Activated T-helper 2 cell treated with anti-CD3 and anti-CD28 coated beads, Interferon-gamma antibody, Interleukin-2, Interleukin-4, amounts not matched to agents 10 μg/mL and 5 μg/mL and 100 μg/mL, durations not matched to agents 14 hours and 24 hours and 36 hours (primary cell): Measurements from ENCODE around the gene IQCE. TPM values are rescaled to one million over a fixed set of nuclear protein-coding genes. Genes with fewer than 3 reads are reported as not detected.
A peak's percentile ranks its signal among the peaks of the same experiment; 100 is the strongest.

Source experiments
- DNase-seq: peaks from one replicate; pipeline ENCODE4 v3.0.0; 2021; ENCODE audit warnings: low spot score
- H3K27ac Mint-ChIP-seq: one replicate; pipeline ENCODE4 v1.8.0; 2021; ENCODE audit warnings: mixed read lengths
- H3K27me3 Mint-ChIP-seq: one replicate; pipeline ENCODE4 v1.8.0; 2021; ENCODE audit warnings: low read depth, mixed read lengths
- H3K36me3 Mint-ChIP-seq: one replicate; pipeline ENCODE4 v1.8.0; 2021; ENCODE audit warnings: low read depth, mixed read lengths
- H3K4me1 Mint-ChIP-seq: one replicate; pipeline ENCODE4 v1.8.0; 2021; ENCODE audit warnings: low read depth, mixed read lengths
- H3K4me3 Mint-ChIP-seq: one replicate; pipeline ENCODE4 v1.8.0; 2021; ENCODE audit warnings: low read depth, mild to moderate bottlenecking, moderate library complexity, mixed read lengths
- H3K9me3 Mint-ChIP-seq: one replicate; pipeline ENCODE4 v1.8.0; 2021; ENCODE audit warnings: mixed read lengths
- intact Hi-C: fragments of 100-400 bp; cut with micrococcal nuclease; formaldehyde crosslinking; loops from one replicate; pipeline ENCODE4 v1.15.1; 2023
- total RNA-seq: library from RNA; stranded (reverse); gene quantifications from 2 replicates; pipeline ENCODE4 v1.2.3, GENCODE V29; 2022

Gene IQCE
- total RNA-seq, 1 donor from 2014 or later, result 12.3 TPM

DNA sequence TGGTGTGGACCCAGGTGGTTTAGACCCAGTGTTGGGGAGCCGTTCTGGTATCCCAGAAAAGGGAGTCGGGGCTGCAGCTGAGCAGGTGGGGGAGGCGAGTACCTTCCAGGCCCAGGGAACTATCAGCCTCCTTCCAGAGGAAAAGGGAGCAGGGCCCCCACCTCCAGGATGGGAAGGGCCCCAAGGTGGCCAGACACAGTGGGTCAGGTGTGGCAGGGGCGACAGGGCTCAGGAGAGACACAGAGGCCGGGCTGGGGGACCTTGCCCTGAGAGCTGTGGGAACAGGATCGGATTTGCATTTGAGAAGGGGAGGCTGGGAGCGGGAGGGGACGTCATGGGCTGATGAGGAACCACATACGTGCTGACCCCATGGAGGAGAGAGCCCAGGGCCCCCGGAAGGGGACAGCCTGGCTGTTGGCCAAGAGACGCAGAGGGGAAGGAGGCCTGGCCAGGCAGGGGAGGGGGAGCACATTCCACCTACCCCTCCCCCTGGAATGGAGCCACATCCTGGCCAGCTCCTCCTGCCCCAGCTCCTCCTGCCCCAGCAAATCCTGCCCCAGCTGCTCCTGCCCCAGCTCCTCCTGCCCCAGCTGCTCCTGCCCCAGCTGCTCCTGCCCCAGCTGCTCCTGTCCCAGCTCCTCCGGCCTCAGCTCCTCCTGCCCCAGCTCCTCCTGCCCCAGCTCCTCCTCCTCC lies 63.3 kb downstream of the IQCE start:
- H3K36me3 Mint-ChIP-seq, result no peaks in the 10 kb centered on the region
- H3K9me3 Mint-ChIP-seq, result no peaks in the 10 kb centered on the region
- H3K4me3 Mint-ChIP-seq, result no peak overlapping the region
- H3K4me1 Mint-ChIP-seq, result no peaks in the 10 kb centered on the region
- intact Hi-C loops, result no loop called here
- no peaks in the 10 kb centered on the region for H3K27me3 Mint-ChIP-seq
- DNase-seq, result no peak
- H3K27ac Mint-ChIP-seq, result no peak overlapping the region

DNA sequence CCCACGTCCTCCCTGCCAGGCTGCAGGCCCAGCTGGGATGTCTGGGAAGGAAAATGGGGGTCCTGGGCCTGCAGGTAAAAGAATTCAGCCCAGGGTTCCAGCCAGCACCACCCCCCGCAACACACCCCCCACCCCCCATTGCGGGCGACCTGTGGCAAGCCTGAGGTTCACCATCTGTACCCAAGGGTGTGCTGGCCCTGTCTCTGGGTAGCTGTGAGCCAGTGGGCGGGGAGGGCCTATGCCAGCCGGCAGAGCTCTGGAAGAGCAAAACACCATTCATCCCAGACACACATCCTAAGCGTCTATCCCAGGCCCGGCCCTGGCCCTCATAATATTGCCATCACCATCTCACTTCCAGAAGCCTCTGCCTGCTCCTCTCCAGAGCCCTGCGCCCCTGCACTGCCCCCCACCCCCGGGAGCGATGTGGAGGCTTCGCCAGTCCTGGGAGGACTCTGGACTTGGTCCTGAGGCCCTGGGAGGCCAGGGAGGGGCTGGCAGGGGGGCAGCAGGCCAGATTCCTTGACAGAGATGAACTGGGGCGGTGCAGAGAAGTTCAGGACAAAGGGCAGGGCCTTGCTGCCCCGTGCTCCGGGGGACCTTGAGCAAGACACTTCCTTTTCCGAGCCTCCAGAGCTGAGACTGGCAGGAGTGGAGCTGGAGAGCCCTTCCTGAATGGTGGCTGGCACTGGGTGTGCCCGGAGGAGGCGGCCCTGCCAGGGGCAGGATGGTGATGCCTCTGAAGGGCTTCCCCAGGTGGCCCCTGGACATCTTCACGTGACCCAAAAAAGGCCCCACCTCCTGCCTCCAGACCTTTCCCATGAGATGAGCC lies 64.3 kb downstream of the IQCE start:
- Mint-ChIP-seq H3K36me3 (no peaks in the 10 kb centered on the region), H3K4me3 (no peak overlapping the region), H3K27ac (no peak overlapping the region), H3K9me3 (no peaks in the 10 kb centered on the region), H3K4me1 (no peaks in the 10 kb centered on the region), H3K27me3 (no peaks in the 10 kb centered on the region)
- intact Hi-C loops, result no loop called here
- no peak for DNase-seq

DNA sequence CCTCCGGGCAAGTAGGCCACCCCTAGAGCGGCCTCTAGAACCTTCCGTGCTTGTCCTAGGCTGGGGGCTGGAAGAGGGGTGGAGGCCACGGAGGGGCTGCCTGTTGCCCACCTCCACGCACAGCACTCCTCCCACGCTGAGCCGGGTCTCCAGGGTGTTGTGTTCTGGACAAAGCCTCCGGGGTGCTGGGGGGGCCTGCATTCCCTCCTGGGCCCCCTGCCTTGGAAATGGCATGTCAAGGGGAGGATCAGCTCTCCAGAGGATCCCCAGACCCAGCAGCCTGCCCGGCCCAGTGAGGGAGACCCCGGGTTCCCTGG lies 64.9 kb downstream of the IQCE start:
- Mint-ChIP-seq H3K9me3 (no peaks in the 10 kb centered on the region), H3K27ac (no peak overlapping the region), H3K36me3 (no peaks in the 10 kb centered on the region), H3K4me1 (no peaks in the 10 kb centered on the region), H3K27me3 (no peaks in the 10 kb centered on the region), H3K4me3 (no peak overlapping the region)
- DNase-seq, result no peak
- intact Hi-C loops, result no loop called here

DNA sequence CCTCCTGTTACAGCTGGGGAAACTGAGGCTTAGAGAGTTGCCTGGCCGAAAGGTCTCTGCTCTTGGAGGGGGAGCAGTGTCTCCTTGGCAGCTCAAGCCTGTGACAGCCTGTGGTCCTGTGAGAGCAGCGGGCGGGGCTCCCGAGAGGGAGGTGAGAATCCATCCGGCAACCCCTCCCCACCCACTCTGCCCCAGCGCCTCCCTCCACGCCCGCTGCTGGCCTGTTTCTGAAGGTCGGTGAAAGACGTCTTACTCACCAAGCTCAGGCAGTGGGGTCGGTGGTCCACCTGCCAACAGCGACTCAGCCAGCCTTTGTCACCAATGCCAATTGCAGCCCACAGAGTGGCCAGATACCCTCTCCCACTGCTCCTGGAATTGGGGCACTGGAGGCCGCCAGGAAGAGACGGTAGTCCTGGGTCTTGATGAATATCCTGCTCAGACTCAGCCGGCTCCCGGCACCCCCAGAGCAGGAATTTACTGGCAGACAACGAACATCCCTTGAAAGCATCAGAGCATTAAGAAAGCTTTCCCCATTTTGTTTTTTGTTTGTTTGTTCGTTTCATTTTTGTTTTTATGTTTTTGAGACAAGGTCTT lies 65.6 kb downstream of the IQCE start:
- no peak for DNase-seq
- intact Hi-C loops, result no loop called here
- no peak overlapping the region for H3K4me3 Mint-ChIP-seq
- no peak overlapping the region for H3K27ac Mint-ChIP-seq
- H3K9me3 Mint-ChIP-seq, result no peaks in the 10 kb centered on the region
- no peaks in the 10 kb centered on the region for H3K36me3 Mint-ChIP-seq
- no peaks in the 10 kb centered on the region for H3K4me1 Mint-ChIP-seq
- H3K27me3 Mint-ChIP-seq, result no peaks in the 10 kb centered on the region

GRCh38 chr7:2626498-2627117 lies 67.8 kb downstream of the IQCE start:
- H3K27ac Mint-ChIP-seq, result no peak overlapping the region
- H3K4me1 Mint-ChIP-seq, result peaks cover 3% of the 10 kb centered on the region
- no peaks in the 10 kb centered on the region for H3K27me3 Mint-ChIP-seq
- H3K9me3 Mint-ChIP-seq, result no peaks in the 10 kb centered on the region
- DNase-seq, result no peak
- H3K4me3 Mint-ChIP-seq, result no peak overlapping the region
- H3K36me3 Mint-ChIP-seq, result no peaks in the 10 kb centered on the region
- intact Hi-C loops, result no loop called here

DNA sequence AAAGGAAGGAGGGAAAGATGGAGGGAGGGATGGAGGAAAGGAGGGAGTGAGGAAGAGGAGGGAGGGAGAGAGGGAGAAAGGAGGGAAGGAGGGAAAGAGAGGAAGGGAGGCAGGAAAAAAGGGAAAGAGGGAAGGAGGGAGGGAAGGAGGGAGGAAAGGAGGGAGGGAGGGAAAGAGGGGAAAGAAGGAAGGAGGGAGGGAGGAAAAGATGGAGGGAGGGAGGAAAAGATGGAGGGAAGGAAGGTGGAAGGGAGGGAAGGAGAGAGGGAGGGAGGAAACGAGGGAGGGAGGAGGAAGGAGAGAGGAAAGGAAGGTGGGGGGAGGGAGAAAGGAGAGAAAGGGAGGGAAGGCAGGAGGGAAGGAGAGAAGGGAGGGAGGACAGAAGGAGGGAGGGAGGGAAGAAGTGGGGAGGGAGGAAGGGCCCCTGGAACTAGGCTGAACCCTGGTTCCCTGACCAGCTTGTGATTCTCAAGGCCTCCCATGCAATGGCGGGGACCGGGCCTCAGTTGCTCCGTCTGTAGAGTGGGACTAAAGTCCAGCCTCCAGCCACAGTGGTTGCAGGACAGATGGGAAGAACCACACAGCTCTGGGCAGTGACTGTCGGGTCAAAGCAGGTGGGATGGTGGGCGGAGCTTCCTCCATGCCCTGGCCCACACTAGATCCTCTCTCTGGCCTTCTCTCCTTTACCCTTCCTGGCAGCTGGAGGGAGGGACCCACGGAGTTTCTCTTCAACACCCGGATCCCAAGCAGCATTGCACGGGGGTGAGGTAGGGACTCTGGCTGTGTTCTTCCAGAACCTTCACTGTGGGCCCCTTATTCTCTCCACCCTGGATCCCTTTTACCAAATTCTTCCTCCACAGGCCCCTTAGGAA lies 68.7 kb downstream of the IQCE start:
- peaks cover 3% of the 10 kb centered on the region for H3K4me1 Mint-ChIP-seq
- intact Hi-C loops, result no loop called here
- no peak for DNase-seq
- H3K27ac Mint-ChIP-seq, result no peak overlapping the region
- H3K36me3 Mint-ChIP-seq, result no peaks in the 10 kb centered on the region
- H3K4me3 Mint-ChIP-seq, result no peak overlapping the region
- no peaks in the 10 kb centered on the region for H3K27me3 Mint-ChIP-seq
- no peaks in the 10 kb centered on the region for H3K9me3 Mint-ChIP-seq

- H3K27me3 Mint-ChIP-seq, result no peaks in the 10 kb centered on the region
- H3K4me3 Mint-ChIP-seq, result no peak overlapping the region
- no peak overlapping the region for H3K27ac Mint-ChIP-seq
- no peaks in the 10 kb centered on the region for H3K36me3 Mint-ChIP-seq
- intact Hi-C loops, result no loop called here
- no peak for DNase-seq
- H3K4me1 Mint-ChIP-seq, result peaks cover 4% of the 10 kb centered on the region
- H3K9me3 Mint-ChIP-seq, result no peaks in the 10 kb centered on the region
Measured at GRCh38 chr7:2628130-2628482, 69.3 kb downstream of the IQCE start.

- no peaks in the 10 kb centered on the region for H3K27me3 Mint-ChIP-seq
- H3K4me1 Mint-ChIP-seq, result peaks cover 7% of the 10 kb centered on the region
- no peak overlapping the region for H3K4me3 Mint-ChIP-seq
- no peaks in the 10 kb centered on the region for H3K36me3 Mint-ChIP-seq
- H3K27ac Mint-ChIP-seq, result no peak overlapping the region
- no peak for DNase-seq
- intact Hi-C loops, result no loop called here
- H3K9me3 Mint-ChIP-seq, result no peaks in the 10 kb centered on the region
Measured at GRCh38 chr7:2628891-2629290, 70.1 kb downstream of the IQCE start.

DNA sequence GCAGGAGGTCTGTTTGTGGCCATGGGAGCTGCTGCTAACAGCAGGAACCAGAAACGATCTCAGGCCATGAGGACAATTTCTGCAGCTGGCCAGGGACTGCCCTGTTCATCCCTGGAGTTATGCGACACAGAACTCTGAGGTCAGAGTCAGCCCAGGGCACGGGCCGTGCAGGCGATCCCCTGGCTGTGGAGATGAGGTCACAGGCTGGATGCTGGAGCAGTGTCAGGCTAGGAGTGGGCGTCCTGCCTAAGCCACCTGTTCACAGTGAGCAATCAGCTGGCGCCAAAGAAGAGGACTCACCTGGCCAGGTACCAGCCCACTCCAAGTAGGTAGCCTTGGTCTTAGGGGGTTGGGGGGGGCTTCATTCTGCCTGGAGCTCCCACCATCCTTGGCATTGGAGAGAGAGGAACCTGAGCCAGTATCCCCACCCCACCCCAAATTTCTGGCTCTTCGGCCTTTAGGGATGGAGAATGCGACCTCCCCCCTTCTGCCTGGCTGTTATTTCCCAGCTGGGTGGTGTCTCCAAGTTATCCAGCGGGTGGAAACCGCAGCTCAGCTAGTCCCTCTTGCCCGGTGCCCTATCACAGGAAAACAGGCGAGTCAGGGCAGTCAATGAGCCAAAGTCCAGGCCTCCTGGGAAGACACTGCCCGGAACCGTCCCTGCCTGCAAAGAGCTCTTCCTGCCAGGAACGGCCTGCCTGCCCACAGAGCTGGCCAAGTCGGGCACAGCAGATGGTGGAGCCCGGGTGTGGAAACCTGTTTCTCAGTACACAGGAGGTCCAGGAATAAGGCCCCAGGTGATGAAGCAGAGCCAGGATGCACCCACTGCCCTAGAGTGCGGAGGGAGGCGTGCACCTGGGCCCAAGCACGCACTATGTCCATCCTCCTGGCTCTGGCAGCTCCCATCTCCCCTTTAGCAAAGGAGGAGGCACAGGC lies 71.2 kb downstream of the IQCE start:
- intact Hi-C loops, result loop anchor here (2.0 to 5.0 kb wide), 2 partner anchors 73 to 99 kb away; partner anchors contain the start of genes BRAT1 and IQCE
- DNase-seq, result no peak
- Mint-ChIP-seq H3K4me1 (peaks cover 11% of the 10 kb centered on the region), H3K36me3 (no peaks in the 10 kb centered on the region), H3K27ac (no peak overlapping the region), H3K4me3 (no peak overlapping the region), H3K9me3 (no peaks in the 10 kb centered on the region), H3K27me3 (no peaks in the 10 kb centered on the region)

- Mint-ChIP-seq H3K9me3 (no peaks in the 10 kb centered on the region), H3K36me3 (no peaks in the 10 kb centered on the region), H3K4me1 (peaks cover 13% of the 10 kb centered on the region), H3K27ac (peak within 1 kb of the TSS; percentile 93), H3K4me3 (peak within 1 kb of the TSS; percentile 97), H3K27me3 (no peaks in the 10 kb centered on the region)
- no peak for DNase-seq
- intact Hi-C loops, result loop anchor here (2.0 to 5.0 kb wide), 2 partner anchors 75 to 101 kb away; partner anchors contain the start of genes BRAT1 and IQCE
Measured at GRCh38 chr7:2631946-2632732, 73.4 kb downstream of the IQCE start, which contains the start of gene TTYH3. TTYH3 (plus strand) TSS chr7:2631986; CDS start chr7:2632156, 170 bp downstream.
